ENCODE measurements around the gene BRF1.
"Not testable (repeated sequence)": the region's sequence is repeated elsewhere in the genome, so short reads cannot be mapped to it uniquely, and the experiment has no call there.

The BRF1 gene

DNA sequence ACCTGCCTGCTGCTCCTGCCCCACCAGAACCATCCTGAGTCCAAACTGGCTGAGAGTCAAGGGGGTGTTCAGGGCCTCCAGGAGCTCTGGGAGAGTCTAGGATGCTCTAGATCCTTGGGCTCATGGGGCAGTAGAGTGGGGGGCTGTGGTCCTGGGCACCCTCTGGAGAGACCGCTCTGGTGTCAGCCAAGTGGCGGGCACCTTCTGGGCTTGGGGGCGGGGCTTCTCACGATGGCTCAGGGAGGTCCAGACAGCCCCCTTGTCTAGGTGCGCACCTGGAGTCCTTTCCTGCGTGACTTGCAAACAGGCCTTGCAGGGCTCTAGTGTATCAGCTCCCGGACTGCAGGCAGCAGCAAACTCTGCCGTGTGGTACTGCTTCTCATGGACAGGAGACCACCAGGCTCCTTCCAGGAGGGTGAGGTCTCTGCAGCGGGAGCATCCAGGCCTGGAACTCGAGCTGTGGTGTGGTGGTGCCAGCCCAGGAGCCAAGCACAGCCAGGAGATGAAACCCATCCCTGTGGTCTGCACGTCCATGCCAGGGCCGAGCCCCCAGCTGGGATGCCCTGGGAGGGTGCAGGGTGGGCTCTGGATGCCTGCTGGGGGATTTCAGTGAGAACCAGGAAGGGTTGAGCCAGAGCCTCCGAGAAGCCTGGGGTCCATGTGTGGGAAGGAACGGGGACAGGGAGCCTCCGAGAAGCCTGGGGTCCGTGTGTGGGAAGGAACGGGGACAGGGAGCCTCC is 28.8 kb upstream of the BRF1 start:
- Mint-ChIP-seq H3K27ac (no peak overlapping the region), H3K36me3 (ENCODE audit: low read depth) (peaks cover 3% of the 10 kb centered on the region), H3K27me3 (ENCODE audit: low read depth) (no peaks in the 10 kb centered on the region), H3K4me3 (no peak overlapping the region), H3K9me3 (peaks cover 4% of the 10 kb centered on the region), H3K4me1 (peaks cover 39% of the 10 kb centered on the region)
- no peak for TF ChIP-seq CTCF (IDR thresholded peaks at IDR 0.05; ENCODE audit: unreplicated experiment in 3 of 3)

GRCh38 chr14:105328678-105329390 is 28.0 kb upstream of the BRF1 start:
- peaks cover 45% of the 10 kb centered on the region for H3K4me1 Mint-ChIP-seq
- no peak for TF ChIP-seq CTCF (IDR thresholded peaks at IDR 0.05; ENCODE audit: unreplicated experiment in 3 of 3)
- H3K27ac Mint-ChIP-seq: peak overlapping the region in 2 of 3 experiments; percentile 28 to 42
- H3K36me3 Mint-ChIP-seq (ENCODE audit: low read depth): peaks cover 3% of the 10 kb centered on the region
- no peaks in the 10 kb centered on the region for H3K27me3 Mint-ChIP-seq (ENCODE audit: low read depth)
- H3K4me3 Mint-ChIP-seq: no peak overlapping the region
- H3K9me3 Mint-ChIP-seq: peaks cover 4% of the 10 kb centered on the region

DNA sequence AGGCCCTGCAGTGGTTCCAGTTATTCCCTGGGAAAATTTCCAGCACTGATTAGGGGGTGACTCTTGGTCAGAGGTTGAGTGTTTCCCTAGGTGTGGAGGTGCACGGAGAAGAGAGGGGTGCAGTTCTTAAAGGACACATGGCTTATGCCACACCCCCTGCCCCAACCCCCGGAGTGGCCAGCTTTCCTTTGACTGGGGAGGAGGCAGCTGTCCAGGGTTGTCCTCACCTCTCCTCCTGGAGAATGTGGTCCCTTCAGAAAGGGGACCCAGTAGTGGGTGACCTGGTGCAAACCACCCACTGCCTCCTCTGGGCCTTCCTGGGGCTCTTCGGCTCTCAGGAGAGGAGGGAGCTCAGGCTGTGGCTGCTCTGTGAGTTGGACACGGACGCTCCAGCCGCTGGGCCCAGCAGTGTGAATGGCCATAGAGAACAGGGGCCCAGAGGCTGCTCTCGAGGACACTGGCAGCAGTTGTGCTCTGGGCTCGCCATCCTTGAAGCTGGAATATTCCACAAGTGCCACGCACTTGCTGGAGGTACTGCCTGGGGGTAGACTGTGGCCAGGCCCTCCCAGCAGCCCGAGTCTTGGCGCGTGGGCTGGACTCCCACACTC is 27.4 kb upstream of the BRF1 start:
- Mint-ChIP-seq H3K4me1 (peaks cover 50% of the 10 kb centered on the region), H3K36me3 (ENCODE audit: low read depth) (peaks cover 5% of the 10 kb centered on the region), H3K4me3 (no peak overlapping the region), H3K27ac (peak overlapping the region in 2 of 3 experiments; percentile 28 to 42), H3K9me3 (peaks cover 4% of the 10 kb centered on the region), H3K27me3 (ENCODE audit: low read depth) (no peaks in the 10 kb centered on the region)
- no peak for TF ChIP-seq CTCF (IDR thresholded peaks at IDR 0.05; ENCODE audit: unreplicated experiment in 3 of 3)

- not testable (repeated sequence) for H3K36me3 Mint-ChIP-seq (ENCODE audit: low read depth); H3K27ac Mint-ChIP-seq; H3K27me3 Mint-ChIP-seq (ENCODE audit: low read depth); H3K9me3 Mint-ChIP-seq; H3K4me3 Mint-ChIP-seq
- peaks cover 51% of the 10 kb centered on the region for H3K4me1 Mint-ChIP-seq
Observed at GRCh38 chr14:105327695-105328045, 26.9 kb upstream of the BRF1 start.

GRCh38 chr14:105326891-105327694 is 26.3 kb upstream of the BRF1 start:
- H3K36me3 Mint-ChIP-seq (ENCODE audit: low read depth): peaks cover 14% of the 10 kb centered on the region
- H3K4me3 Mint-ChIP-seq: peak overlapping the region in 1 of 3 experiments; percentile 19

More at GRCh38 chr14:105326891-105327694, 26.3 kb upstream of the BRF1 start:
- Mint-ChIP-seq H3K27me3 (ENCODE audit: low read depth) (no peaks in the 10 kb centered on the region), H3K27ac (no peak overlapping the region), H3K9me3 (peaks cover 4% of the 10 kb centered on the region), H3K4me1 (peaks cover 51% of the 10 kb centered on the region)
- TF ChIP-seq CTCF (IDR thresholded peaks at IDR 0.05; ENCODE audit: unreplicated experiment in 3 of 3): no peak
